Right hindlimb (tissue), 1 donor: ENCODE results near the gene NDUFB6.
"Not testable (repeated sequence)": the region's sequence is repeated elsewhere in the genome, so short reads cannot be mapped to it uniquely, and the experiment has no call there.

Experiments
- DNase-seq: peaks from one replicate; pipeline ENCODE4 v3.0.0-alpha.2; 2018

The NDUFB6 gene

DNA sequence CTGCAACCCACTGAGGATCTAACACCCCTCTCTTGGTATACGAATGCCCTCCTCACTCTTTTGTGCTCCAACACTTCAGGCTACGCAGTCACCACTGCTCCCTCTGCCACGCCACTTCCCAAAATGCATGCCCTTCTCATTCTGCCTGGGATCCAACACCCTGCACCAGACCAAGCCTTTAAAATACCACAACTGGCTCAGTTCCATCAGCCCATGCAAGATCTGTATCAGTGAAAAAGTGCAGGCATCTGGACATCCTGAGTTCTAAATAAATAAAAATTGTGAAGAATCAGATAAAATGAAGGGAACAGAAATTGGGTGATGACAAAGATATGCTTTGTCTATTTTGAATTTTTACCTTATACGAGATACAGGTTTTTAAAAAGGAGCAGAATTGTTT is 2.7 kb downstream of the NDUFB6 start:
- DNase-seq = no peak

DNA sequence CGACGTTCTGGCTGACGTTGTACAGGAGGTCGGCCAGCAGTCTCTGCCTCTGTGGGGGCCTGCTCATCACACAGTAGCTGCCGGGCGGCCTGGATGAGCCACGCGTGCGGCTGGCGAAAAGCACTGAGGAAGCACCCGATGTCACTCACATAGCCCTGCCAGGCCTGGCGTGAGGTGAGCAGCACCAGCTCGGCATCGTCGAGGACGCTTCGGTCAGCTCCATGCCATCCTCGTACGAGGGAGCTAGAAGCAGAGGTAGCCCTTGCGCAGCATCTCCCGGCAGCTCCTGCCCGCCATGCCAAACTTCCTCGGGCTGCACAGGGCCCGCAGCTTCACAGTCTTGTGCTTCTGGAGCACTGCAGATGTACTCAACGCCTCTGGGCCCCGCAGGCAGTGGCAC is 6.2 kb downstream of the NDUFB6 start:
- no peak for DNase-seq

DNA sequence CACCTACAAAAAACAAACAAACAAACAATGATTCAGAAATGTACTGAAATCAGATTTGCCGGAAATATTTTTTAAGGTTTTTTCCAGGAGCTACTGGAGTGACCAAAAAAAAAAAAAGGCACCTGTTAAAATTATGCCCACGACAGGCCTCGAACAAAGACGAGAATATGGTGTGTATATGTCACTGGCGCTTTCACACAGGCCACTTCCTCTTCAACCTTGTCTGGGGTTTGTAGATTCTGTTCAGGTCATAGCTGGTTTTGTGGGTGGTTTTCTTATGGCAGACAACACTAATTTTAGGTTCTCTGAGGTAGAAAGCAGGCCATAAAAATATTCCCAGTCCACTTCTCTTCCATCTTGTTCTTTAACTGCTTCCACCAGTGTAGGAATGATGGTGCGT is 7.0 kb downstream of the NDUFB6 start:
- no peak for DNase-seq

DNA sequence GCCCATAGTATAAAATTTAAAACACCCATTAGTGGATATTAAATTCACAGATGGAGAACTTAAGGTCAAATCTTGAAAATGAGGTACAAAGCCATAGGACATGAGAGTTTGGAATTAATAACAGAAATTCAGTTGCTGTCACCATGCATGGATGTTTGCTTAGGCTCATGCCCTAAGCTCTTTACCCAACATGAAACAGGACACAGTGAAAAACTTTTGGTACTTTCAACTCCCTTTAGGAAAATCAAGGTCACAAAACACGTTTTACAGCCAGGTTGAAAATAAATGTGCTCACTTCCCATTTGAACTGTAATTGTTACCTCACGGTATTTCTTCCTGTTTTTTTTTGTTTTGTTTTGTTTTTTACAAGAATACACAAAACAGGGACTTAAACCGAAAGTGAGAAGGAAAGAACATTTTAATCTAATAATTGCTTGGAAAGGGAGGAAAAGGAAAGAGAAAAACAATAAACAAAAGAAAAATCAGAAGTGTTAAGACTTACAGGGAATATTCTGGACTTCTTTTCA is 14.5 kb downstream of the NDUFB6 start:
- DNase-seq = no peak

DNA sequence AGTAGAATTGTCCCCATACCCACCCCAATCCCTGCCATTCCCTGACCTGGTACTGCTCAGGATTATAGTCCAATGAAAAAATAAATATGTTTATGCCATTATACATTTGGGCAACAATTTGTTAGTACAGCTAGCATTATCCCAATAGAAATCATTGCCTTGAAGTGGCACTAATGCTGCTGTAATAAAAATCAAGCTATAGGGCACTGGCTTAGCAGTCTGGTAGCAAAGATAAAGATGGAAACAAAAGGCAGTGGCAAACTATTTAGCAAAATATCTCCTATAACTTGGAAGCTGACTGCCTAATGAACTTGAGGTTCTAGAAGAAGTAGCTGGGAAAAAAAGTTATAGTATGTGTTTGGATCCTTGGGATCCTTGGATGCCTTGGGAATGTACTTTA is 18.4 kb downstream of the NDUFB6 start:
- DNase-seq = no peak

DNA sequence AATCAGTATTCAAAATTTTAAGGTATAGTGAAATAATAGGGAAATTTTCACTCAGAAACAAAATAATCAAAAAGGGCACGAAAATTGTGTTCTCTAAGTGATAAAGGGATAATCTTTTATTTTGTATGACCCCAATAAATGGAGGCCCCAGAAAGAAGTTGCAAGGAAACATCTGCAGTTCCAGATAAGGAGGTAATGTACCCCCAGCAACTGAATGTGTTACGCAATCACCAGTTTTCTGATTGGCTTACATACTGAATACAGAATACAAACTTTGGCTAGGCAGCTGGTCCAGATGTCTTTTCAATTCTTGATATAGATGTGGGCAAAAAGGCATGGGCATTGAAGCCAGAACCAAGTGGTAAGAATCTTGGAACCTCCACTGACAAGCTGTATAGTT is 18.9 kb downstream of the NDUFB6 start:
- DNase-seq = no peak

DNA sequence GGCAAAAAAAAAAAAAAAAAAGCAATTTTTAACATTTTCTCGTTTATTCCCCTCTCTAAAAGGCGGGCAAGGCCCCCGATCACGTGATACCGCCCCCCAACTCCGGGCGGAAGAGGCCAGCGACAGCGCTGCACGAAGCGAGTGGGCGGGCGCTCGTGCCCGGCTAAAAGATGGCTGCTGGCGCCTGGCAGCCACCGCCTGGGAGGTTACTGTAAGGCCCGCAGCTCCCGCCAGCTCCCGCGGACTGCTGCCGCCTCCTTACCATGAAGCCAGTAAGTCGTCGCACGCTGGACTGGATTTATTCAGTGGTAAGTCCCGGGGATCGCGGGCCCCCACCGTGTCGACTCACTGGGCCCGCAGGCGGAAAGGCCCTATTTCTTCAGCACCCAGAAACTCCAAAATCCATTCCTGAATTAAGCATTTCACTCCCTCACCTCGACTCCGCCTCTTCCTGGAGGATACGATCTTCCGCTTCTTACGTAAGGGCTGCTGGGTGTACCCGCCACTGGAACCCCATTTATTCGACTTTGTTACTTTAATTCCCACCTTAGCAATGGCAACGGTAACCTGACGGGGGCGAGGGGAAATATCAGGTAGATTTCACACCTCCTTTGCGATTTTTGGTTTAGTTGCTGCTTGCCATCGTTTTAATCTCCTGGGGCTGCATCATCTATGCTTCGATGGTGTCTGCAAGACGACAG is 20.6 kb downstream of the NDUFB6 start, which contains the start of the genes SMIM27 and TOPORS:
Gene SMIM27, plus strand, starts transcription at position 156 of the 701 bp plus-strand sequence. Its CDS starts 108 bp downstream, at position 264.
Gene TOPORS, minus strand, starts transcription at position 415 of the 701 bp plus-strand sequence. Its CDS starts 150 bp downstream, at position 265.
- peak; percentile 95 for DNase-seq

DNA sequence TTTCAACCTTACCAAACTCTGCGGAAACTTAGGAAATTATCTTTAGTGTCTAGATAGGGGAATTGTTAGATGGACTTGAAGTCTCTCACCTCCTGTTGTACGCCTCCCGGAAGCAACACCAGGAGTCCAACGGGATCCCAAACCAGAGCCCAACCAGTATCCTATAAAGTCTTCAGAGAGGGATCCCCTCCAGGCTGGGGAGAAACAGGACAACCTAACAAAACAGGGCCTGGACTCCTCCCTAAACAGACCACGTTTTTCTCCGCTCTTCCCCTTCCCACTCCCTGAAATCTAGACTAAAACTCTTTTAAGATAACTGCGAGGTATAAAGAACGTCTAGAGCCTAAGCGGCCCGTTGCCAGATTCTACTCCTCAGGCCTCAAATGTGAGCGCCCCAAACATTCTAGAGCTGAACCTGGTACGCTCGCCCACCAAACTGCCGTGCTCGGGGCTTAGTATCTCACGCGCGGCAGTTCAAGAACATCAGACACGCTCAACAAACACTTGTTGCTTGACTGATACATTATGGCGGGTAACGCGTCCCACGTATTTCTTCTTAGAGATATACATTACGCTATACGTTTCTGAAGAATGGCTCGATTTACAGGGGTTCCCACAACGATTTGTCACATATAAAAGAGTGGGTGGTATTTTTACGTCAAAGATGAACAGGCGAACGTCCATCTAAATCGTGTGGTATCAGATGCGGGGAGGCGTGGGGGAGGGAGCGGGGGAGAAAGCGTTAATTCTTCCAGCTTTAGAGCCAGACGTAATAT is 21.5 kb downstream of the NDUFB6 start:
- no peak for DNase-seq

DNA sequence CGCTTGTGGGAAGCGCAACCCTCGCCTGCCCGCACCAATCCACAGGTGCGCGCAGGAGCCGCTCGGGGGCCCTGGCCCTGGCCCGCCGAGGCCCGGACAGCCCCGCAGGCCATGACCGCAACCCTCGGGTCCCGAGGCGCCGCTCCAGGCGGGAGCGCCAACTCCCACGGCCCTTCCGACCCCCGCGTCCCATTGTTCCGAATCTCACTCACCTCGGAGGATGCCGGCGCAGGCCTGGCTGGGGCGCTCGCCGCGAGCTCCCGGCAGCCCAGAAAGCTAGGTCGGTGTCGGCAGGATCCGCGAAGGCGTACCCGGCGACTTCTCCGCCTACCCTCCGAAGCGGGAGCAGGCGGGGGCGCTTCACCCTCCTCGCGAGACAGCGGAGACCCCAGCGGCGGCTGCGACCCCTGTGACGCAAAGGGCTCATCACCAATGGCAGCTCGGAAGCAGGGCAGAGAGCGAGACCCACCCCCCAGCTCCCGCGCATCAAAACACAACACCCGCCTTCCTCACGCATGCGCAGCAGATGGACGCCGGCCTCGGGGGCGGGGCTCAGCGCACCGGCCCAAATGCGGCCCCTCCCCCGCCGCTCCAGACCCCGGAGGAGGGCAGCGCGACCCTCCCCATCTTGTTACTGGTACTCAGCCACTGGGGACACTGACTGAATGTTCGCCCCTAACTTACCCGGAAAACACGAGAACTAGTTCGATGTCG is 22.2 kb downstream of the NDUFB6 start:
- DNase-seq = peak; percentile 98

DNA sequence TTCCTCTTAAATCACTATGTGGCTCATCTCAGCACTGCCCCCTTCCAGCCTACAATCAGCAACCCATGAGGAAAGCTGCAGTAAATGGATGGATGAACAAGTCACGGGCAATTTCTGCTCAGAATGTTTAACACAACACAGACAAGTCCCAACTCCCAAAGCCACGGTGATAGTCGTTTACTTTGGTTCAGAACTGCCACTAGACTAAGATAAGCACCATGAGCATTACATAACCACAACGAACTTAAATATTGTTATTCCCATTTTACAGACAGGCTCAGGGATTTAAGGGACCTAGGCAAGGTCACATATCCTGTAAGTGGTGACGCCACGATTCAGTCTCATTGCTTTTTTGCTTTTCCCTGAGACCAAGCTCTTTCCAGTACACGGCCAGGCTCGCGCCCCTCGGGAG is 22.8 kb downstream of the NDUFB6 start:
- peak; percentile 20 for DNase-seq

DNA sequence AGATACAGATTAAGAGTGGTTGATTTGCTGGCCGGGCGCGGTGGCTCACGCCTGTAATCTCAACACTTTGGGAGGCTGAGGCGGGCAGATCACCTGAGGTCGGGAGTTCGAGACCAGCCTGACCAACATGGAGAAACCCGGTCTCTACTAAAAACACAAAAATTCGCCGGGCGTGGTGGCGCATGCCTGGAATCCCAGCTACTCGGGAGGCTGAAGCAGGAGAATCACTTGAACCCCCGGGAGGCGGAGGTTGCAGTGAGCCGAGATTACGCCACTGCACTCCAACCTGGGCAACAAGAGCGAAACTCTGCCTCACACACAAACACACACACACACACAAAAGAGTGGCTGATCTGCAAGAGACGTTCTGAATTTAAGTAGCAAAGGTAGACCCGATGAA is 24.7 kb downstream of the NDUFB6 start:
- not testable (repeated sequence) for DNase-seq

DNA sequence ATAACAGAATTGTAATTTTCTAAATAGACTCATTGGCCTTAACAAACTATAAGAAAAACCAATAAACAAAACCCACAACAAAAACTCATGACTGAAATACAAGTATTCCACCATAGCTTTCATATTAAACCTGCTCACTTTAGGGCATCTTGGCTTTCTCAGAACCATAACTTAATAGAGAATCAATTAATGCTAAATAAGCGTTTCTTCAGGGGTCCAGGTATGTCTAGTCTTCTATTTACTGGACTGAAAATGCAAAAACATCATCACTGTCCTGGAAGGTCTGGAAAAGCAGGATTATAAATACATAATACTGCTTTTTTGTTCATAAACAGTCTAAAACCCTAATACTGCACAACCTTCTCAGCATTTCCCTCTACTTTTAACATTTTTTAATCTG is 27.1 kb downstream of the NDUFB6 start:
- no peak for DNase-seq

DNA sequence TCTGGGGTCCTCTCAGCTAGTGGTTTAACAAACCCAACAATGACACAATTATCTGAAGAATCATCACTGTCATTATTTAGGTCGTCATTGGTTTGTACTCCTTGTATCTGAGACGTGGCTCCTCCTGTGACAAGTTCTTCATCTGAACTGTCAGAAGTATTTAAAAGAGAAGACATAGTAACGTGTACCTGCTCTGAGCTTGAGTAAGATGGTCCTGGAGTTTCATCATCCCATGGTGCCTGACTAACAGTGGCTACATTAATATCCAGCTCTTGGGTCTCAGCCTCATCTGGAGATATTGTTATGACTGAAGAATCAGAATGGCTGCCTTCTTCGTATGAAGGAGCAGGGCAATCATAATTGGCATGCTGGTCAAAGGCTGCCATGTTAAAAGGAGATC is 29.9 kb downstream of the NDUFB6 start:
- DNase-seq = no peak

DNA sequence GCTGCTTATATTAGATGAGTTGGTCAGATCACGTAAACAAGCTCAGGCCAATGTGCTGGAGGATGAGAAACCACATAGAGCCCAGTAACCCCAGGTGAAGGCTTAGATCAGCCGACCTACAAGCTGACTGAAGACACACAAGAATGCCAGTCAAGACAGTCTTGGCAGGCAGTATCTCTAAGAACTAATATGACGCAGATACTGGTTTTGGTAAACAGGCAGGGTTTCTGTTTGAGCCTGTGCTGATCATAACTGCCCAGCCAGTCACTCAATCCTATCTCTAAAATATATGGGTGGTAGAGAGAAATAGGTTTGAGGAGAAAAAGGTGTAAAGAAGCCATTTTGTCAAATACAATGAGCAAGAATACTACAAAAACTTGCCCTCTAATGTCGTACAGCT is 39.1 kb downstream of the NDUFB6 start:
- DNase-seq = no peak

DNA sequence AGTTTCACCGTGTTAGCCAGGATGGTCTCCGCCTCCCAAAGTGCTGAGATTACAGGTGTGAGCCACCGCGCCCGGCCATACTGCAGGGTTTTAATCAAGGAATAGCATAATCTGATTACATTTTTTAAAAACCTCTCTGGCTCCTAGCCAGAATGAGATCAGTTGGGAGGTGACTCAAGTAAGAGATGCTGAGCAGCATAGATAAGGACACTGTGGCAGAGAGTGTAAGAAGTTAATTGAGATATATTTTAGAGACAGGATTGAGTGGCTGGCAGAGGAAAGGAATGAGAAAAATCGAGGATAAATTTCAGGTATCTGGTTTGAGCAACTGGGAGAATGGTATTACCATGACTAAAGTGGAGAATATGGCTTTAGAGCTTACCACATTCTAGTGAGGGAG is 39.6 kb downstream of the NDUFB6 start:
- no peak for DNase-seq

DNA sequence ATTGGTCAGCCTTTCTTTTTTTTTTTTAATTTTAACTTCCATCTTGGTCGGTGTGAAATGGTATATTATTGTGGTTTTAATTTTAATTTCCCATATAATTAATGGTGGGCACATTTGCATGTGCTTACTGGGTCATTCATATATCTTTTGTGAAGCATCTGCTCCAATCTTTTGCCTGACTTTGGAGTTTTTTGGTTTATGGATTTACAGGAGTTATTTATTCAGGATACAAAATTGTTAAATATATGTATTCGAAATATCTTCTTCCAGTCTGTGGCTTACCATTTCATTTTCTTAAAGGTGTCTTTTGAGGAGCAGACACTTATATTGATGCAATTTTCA is 46.3 kb downstream of the NDUFB6 start:
- DNase-seq = no peak

DNA sequence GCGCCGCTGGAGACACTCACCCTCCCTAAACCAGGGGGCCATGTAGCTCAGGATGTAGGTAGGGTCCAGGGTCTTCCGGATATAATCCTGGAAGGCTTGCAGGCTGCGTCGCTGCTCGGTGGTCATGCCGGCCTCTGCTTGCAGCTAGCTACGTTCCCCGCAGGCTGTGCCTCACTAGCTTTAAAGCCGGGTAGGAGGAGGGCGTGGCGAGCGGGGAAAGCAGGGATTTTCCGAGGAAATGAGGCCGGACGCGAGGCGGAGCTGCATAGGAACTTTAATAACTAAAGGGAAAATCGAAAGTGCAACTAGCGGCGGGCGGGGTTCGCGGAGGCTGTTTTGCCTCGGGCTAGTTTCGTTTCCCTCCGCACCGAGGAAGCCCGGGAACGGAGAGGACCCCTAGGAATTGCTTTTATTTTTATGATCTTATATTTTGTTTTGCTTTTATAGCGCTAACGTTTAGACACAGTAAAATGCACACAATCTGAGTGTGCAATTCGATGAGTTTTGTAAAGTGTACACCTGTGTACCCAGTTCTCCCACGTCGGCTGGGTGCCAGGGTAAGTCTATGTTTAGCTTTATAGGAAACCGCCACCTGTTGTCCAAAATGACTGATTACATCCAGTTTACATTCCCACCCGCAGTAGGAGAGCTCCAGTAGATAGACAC is 46.8 kb downstream of the NDUFB6 start, which contains the start of gene RIGI:
Gene RIGI, minus strand, starts transcription at position 156 of the 666 bp plus-strand sequence. Its CDS starts 30 bp downstream, at position 126.
- peak; percentile 96 for DNase-seq

DNA sequence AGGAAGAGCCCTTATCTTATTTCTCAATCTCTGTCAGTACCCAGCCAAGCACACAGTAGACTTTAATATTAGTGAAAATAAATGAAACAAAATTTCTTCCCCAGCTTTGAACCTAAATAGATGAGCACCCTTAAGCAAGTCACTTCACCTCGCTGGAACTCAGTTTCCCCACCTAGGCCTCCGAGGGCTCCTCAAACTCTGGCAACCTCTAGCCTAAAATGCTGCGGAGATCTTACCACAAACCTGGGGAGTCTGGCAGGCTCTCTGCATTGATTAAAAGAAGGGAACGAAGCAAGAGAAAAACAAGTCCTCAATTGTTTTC is 47.3 kb downstream of the NDUFB6 start:
- no peak for DNase-seq

DNA sequence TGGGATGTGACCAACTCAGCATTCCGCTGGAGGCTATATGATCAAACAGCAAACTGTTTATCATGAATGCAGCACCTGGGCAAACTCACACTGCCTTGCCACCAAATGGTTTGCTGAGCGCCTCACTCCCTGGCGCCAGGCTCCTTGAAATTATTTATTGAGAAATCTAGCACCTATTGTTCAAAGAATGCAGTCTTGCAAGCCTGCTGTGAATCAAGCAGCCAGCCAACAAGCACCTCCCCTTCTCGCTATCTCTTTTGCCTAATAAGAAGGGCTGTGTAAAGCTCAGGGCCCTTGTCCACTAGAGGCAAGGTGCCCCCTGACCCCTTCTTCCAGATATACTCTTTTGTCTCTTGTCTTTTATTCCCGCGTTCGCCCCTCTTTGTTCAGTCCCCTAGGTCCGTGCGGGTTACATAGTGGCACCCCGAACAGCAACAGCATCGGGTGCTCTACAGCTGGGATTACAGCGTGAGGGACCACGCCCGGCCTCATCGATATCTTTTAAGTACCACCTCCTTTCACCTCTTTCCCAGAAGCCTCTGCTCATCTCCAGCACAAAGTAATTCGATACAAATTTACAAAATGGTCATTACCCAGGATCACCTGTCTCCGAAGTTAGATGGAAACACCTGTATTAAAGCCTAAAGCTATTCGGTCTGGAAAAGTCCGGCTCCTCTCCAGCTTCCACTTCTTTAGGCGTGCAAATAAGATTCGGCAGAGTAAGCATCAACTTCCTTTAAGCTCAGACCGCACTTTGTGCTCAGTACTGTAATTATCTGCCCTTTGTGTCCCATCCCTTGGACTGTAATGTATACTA is 47.9 kb downstream of the NDUFB6 start:
- no peak for DNase-seq

DNA sequence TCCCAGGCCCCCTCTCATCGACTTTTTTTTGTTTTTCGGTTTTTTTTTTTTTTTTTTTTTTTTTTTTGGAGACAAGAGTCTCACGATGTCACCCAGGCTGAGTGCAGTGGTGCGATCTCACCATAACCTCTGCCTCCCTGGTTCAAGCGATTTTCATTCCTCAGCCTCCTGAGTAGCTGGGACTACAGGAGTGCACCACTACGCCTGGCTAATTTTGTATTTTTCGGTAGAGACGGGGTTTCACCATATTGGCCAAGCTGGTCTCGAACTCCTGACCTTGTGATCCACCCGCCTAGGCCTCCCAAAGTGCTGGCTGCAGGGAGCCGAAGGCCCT is 48.4 kb downstream of the NDUFB6 start:
- DNase-seq = not testable (repeated sequence)

DNA sequence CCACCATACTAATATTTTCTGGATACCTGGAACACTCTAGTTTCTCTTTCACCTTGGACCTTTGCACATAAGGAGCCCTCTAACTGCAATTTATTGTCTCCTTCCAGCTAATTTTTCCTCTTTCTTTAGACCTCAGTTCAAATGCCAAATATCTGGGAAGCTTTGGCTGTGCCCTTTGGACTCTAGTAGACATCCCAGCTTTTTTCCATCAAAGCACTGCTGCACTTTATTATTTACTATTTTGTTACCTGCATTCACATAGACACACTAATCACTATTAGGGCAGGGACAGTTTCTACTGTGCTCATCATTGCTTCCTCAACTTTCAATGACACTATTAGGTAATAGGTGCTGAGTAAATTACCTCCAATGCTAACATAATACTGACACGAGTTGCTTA is 49.0 kb downstream of the NDUFB6 start:
- DNase-seq = no peak

DNA sequence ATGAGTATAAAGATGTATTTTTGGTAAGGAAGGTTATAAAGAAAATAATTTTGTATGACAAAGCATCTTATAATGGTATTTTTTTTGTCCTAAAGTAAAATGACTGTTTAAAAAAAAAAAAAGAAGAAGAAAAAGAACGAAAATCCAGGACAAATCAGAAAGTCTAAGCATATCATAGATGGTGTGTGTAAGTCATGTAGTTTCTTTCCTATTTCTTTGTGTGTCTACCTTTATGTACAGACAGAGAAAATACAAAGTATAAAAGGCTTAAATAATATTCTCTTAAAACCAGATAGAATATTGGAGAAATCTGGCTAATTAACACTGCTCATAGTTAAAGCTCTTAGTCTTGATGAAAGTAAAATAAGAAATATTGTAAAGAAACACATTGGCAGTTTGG is 54.7 kb downstream of the NDUFB6 start:
- DNase-seq = no peak
